IMR-90 (cell line): ENCODE data around the gene KRTAP5-6. TPM values are rescaled to one million over a fixed set of nuclear protein-coding genes. Genes with fewer than 3 reads are reported as not detected.

Experiments
- ATAC-seq: fragments of 200-7000 bp; cut with Tn5 transposase; 2 replicates; pipeline ENCODE4 v1.9.1; 2020; ENCODE audit warnings: low read depth, mild to moderate bottlenecking, moderate library complexity
- BruUV-seq: library from RNA; stranded (reverse); fragments of 400-500 nt; replicated peaks from 2 replicates; lab custom pipeline; 2021; lab: Mats Ljungman, UMichigan
- CTCF ChIA-PET: fragments of 300-600 bp; formaldehyde crosslinking; extraction: SDS; loops from one replicate; lab custom pipeline; 2021; ENCODE audit warnings: antibody characterized with exemption; lab: Yijun Ruan, JAX
- POLR2A ChIA-PET: fragments of 300-600 bp; sonication (Branson Sonifier 250); formaldehyde crosslinking; loops from one replicate; lab custom pipeline; 2022; ENCODE audit warnings: antibody characterized with exemption; ENCODE audit not compliant: unreplicated experiment; lab: Charles Lee
- DNase-seq: peaks from one replicate; pipeline ENCODE4 v3.0.0; 2013
- H2AFZ ChIP-seq: replicated peaks from 2 replicates; pipeline ENCODE3; 2013; ENCODE audit warnings: low read length, mild to moderate bottlenecking; ENCODE audit not compliant: poor library complexity
- H2AK5ac ChIP-seq: 2 replicates; pipeline ENCODE4 v1.6.1; 2013; ENCODE audit warnings: low read depth, low read length, inconsistent platforms
- H2AK9ac ChIP-seq: replicated peaks from 2 replicates; pipeline ENCODE3; 2013; ENCODE audit warnings: mild to moderate bottlenecking, low read depth, low read length, moderate library complexity; ENCODE audit not compliant: poor library complexity
- H2BK120ac ChIP-seq: 2 replicates; pipeline ENCODE4 v1.6.1; 2013; ENCODE audit warnings: low read depth, low read length, inconsistent platforms
- H2BK15ac ChIP-seq: 3 replicates; pipeline ENCODE4 v1.6.1; 2013; ENCODE audit warnings: low read depth, low read length, inconsistent platforms
- H2BK20ac ChIP-seq: 2 replicates; pipeline ENCODE4 v1.6.1; 2013; ENCODE audit warnings: low read depth, mild to moderate bottlenecking, inconsistent platforms, low read length, moderate library complexity
- H2BK5ac ChIP-seq: 2 replicates; pipeline ENCODE4 v1.6.1; 2013; ENCODE audit warnings: mild to moderate bottlenecking, low read depth, low read length, inconsistent platforms; ENCODE audit not compliant: poor library complexity, severe bottlenecking
- H3K14ac ChIP-seq: replicated peaks from 2 replicates; pipeline ENCODE4 v1.6.1; 2013; ENCODE audit warnings: low read depth, low read length, inconsistent platforms
- H3K18ac ChIP-seq: 2 replicates; pipeline ENCODE4 v1.6.1; 2013; ENCODE audit warnings: low read depth, low read length, control low read depth
- H3K23ac ChIP-seq: 2 replicates; pipeline ENCODE4 v1.6.1; 2013; ENCODE audit warnings: low read depth, low read length, inconsistent platforms
- H3K27ac ChIP-seq: 2 replicates; pipeline ENCODE4 v1.5.1; 2013; ENCODE audit warnings: mild to moderate bottlenecking, control low read depth, low read length; ENCODE audit not compliant: insufficient read depth
- H3K27me3 ChIP-seq: 2 replicates; pipeline ENCODE4 v1.6.1; 2013; ENCODE audit warnings: low read length; ENCODE audit not compliant: control insufficient read depth, insufficient read depth
- H3K36me3 ChIP-seq: 2 replicates; pipeline ENCODE4 v1.6.1; 2013; ENCODE audit warnings: low read length, mixed read lengths; ENCODE audit not compliant: control insufficient read depth, insufficient read depth
- H3K4ac ChIP-seq: 2 replicates; pipeline ENCODE4 v1.6.1; 2013; ENCODE audit warnings: low read depth, low read length, inconsistent platforms
- H3K4me1 ChIP-seq: 2 replicates; pipeline ENCODE4 v1.6.1; 2013; ENCODE audit warnings: low read length, mixed read lengths; ENCODE audit not compliant: control insufficient read depth, insufficient read depth
- H3K4me2 ChIP-seq: 2 replicates; pipeline ENCODE4 v1.6.1; 2013; ENCODE audit warnings: low read depth, mild to moderate bottlenecking, control low read depth, low read length, moderate library complexity
- H3K4me3 ChIP-seq: 2 replicates; pipeline ENCODE4 v1.5.1; 2013; ENCODE audit warnings: low read depth, mild to moderate bottlenecking, control low read depth, low read length, moderate library complexity; ENCODE audit not compliant: insufficient read depth
- H3K56ac ChIP-seq: 2 replicates; pipeline ENCODE4 v1.6.1; 2013; ENCODE audit warnings: low read length, inconsistent platforms; ENCODE audit not compliant: insufficient read depth; ENCODE audit errors: extremely low read depth
- H3K79me1 ChIP-seq, 2 experiments: 2 replicates each; pipeline ENCODE4 v1.6.1; 2013; ENCODE audit warnings: low read length in 2 of 2, inconsistent platforms in 1 of 2, low read depth in 1 of 2
- H3K9ac ChIP-seq: 2 replicates; pipeline ENCODE4 v1.6.1; 2013; ENCODE audit warnings: low read depth, low read length, control low read depth
- H3K9me1 ChIP-seq: 2 replicates; pipeline ENCODE4 v1.6.1; 2013; ENCODE audit warnings: low read length, inconsistent platforms; ENCODE audit not compliant: insufficient read depth
- H3K9me3 ChIP-seq: 2 replicates; pipeline ENCODE4 v1.6.1; 2013; ENCODE audit warnings: low read length; ENCODE audit not compliant: control insufficient read depth, insufficient read depth
- H4K20me1 ChIP-seq: 2 replicates; pipeline ENCODE4 v1.6.1; 2013; ENCODE audit warnings: low read length, inconsistent platforms; ENCODE audit not compliant: insufficient read depth
- H4K5ac ChIP-seq: 2 replicates; pipeline ENCODE4 v1.6.1; 2013; ENCODE audit warnings: mild to moderate bottlenecking, low read depth, low read length, control low read depth
- H4K8ac ChIP-seq, 2 experiments: 2 replicates each; pipeline ENCODE4 v1.6.1; 2013; ENCODE audit warnings: low read depth in 2 of 2, low read length in 2 of 2, control low read depth in 1 of 2, inconsistent platforms in 1 of 2
- H4K91ac ChIP-seq: 2 replicates; pipeline ENCODE4 v1.6.1; 2013; ENCODE audit warnings: low read depth, low read length, inconsistent platforms; ENCODE audit not compliant: insufficient read depth
- CEBPB ChIP-seq: IDR thresholded peaks from 2 replicates; pipeline ENCODE4 v1.6.1; 2012; ENCODE audit warnings: low read depth, low read length, improper control_type of control experiment
- CTCF ChIP-seq: conservative IDR thresholded peaks from 2 replicates; pipeline ENCODE4 v1.5.1; 2012; ENCODE audit warnings: mild to moderate bottlenecking, low read depth, low read length, improper control_type of control experiment
- FOS ChIP-seq: fragments of 150-350 bp; IDR thresholded peaks from 2 replicates; pipeline ENCODE4 v1.6.1; 2016; ENCODE audit warnings: low read depth, low read length
- MAFK ChIP-seq: IDR thresholded peaks from 2 replicates; pipeline ENCODE4 v1.6.1; 2012; ENCODE audit warnings: low read depth, low read length, improper control_type of control experiment
- MAZ ChIP-seq: IDR thresholded peaks from 2 replicates; pipeline ENCODE4 v1.6.1; 2012; ENCODE audit warnings: low read depth, mild to moderate bottlenecking, low read length, improper control_type of control experiment, moderate library complexity, borderline replicate concordance
- MXI1 ChIP-seq: IDR thresholded peaks from 2 replicates; pipeline ENCODE4 v1.6.1; 2012; ENCODE audit warnings: low read depth, mild to moderate bottlenecking, low read length, moderate library complexity, borderline replicate concordance
- NFE2L2 ChIP-seq: fragments of 150-350 bp; IDR thresholded peaks from 2 replicates; pipeline ENCODE4 v1.6.1; 2016; ENCODE audit warnings: low read depth, mild to moderate bottlenecking, low read length
- RCOR1 ChIP-seq: IDR thresholded peaks from 2 replicates; pipeline ENCODE4 v1.6.1; 2012; ENCODE audit warnings: mild to moderate bottlenecking, low read length, improper control_type of control experiment; ENCODE audit not compliant: insufficient replicate concordance
- RFX5 ChIP-seq: IDR thresholded peaks from 2 replicates; pipeline ENCODE4 v1.8.0; 2012; ENCODE audit warnings: low read depth, mild to moderate bottlenecking, low read length, moderate library complexity
- USF2 ChIP-seq: fragments of 150-350 bp; IDR thresholded peaks from 2 replicates; pipeline ENCODE4 v1.6.1; 2017; ENCODE audit warnings: mild to moderate bottlenecking, antibody characterized with exemption, low read length, low read depth
- WGBS, 2 experiments: methylation state at CpG; one replicate each; pipeline versions ENCODE4 v1.1.5 to v1.1.7; 2013; ENCODE audit warnings: missing lambda C conversion rate in 2 of 2; ENCODE audit not compliant: insufficient read length in 1 of 2; ENCODE audit errors: extremely low coverage in 2 of 2; 5-methylcytosine and 5-hydroxymethylcytosine counted together
- dilution Hi-C: fragments of 300-500 bp; cut with HindIII; formaldehyde crosslinking; loops from one replicate; pipeline ENCODE4 v1.14.3; 2018; ENCODE audit warnings: low sequenced_read_pairs; ENCODE audit not compliant: unreplicated experiment
- in situ Hi-C: fragments of 300-500 bp; cut with MboI; formaldehyde crosslinking; loops from 3 replicates; pipeline ENCODE4 v1.14.3; 2019; ENCODE audit warnings: low sequenced_read_pairs, inconsistent platforms, mixed read lengths
- intact Hi-C: fragments of 100-400 bp; cut with micrococcal nuclease; formaldehyde crosslinking; loops from 2 replicates; pipeline ENCODE4 v1.10.0; 2022
- polyA plus RNA-seq, 3 experiments: library from polyadenylated mRNA; depleted of rRNA; stranded (reverse); fragments of >200 nt; gene quantifications; 2 replicates each; pipeline ENCODE4 v1.2.3, GENCODE V29; 2012; ENCODE audit warnings: low replicate concordance in 1 of 3
- total RNA-seq: library from RNA; depleted of rRNA; stranded (reverse); fragments of >200 nt; gene quantifications from 2 replicates; pipeline ENCODE4 v1.2.3, GENCODE V29; 2012

The KRTAP5-6 gene
- total and polyA plus RNA-seq, 2 of the 4 experiments (the other 2 are of a cell fraction), result not detected

DNA sequence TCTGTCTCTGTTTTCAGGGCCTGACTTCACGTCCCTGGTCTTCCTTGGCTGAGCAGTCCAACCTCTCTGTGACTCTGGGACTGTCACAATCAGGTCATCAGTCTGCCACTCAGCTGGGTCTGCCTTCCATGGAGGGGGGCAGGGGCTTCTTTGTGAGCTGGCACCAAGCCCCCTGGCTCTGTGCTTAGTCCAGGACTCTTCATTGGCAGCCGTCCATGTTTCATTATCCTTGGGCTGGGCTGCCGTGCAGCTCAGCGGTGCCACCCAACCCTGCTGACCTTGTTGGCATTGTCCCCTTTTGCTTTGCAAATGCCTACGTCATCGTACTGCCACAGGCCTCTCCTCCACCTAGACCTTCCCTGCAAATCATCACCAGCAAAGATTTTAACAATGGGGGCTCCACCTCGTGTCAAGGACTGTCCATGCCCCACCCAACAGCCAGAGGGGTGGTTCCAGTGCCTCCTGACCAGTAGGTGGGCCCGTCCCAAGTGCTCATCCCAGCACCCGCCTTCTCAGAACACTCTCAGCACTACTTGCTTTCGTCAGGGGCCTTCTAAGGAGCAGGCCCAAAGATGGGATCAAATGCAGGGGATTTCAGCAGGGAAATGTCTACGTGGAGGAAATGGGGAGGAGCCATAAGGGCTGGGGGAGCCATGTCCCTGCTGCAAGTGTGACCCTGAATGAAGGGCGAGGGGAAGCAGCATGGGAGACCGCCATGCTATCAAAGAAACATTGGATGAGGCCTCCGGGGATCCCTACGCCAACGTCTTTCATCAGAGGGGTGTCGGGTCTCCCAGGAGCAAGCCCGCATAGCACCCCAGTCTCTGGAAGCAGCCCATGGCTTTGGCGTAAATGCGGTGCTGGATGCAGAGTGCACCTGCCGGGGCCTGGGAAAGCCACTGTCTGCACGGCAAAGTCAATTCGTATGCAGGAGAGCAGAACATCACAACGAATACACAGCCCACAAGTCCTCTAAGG is 18.2 kb downstream of the KRTAP5-6 start:
- H4K91ac ChIP-seq, result no peak overlapping the region
- peaks cover 31% of the 10 kb centered on the region for H3K27me3 ChIP-seq
- H3K4ac ChIP-seq, result no peak overlapping the region
- no TSS peak for BruUV-seq
- no peak overlapping the region for H2BK120ac ChIP-seq
- H2BK15ac ChIP-seq, result no peak overlapping the region
- intact Hi-C loops (no loop called here), in situ Hi-C loops (no loop called here), dilution Hi-C loops (no loop called here)
- no peaks in the 10 kb centered on the region for H3K79me1 ChIP-seq
- H3K9me1 ChIP-seq, result no peaks in the 10 kb centered on the region
- CTCF ChIA-PET, result no interaction called here
- no peak overlapping the region for H3K4me3 ChIP-seq
- H3K9me3 ChIP-seq, result peaks cover 3% of the 10 kb centered on the region; the same call in 1 of the 2 replicates
- no peak overlapping the region for H2AFZ ChIP-seq
- no peak overlapping the region for H3K14ac ChIP-seq
- no peak overlapping the region for H2BK5ac ChIP-seq
- no peak overlapping the region for H3K4me2 ChIP-seq
- ATAC-seq, result no peak
- DNase-seq, result no peak
- H4K8ac ChIP-seq, result no peak overlapping the region
- H3K4me1 ChIP-seq, result no peaks in the 10 kb centered on the region
- no peak overlapping the region for H3K9ac ChIP-seq
- WGBS, 2 experiments, result 65% methylated on average over 15 of the region's 24 CpGs; no CpG with 5 or more reads in 1 of the 2 experiments
- H3K23ac ChIP-seq, result no peak overlapping the region
- H4K5ac ChIP-seq, result no peak overlapping the region
- no peaks in the 10 kb centered on the region for H4K20me1 ChIP-seq
- H3K36me3 ChIP-seq, result no peaks in the 10 kb centered on the region
- H2BK20ac ChIP-seq, result no peak overlapping the region
- no peak overlapping the region for H3K27ac ChIP-seq
- no peak overlapping the region for H2AK9ac ChIP-seq
- TF ChIP-seq FOS (no peak), NFE2L2 (no peak), MXI1 (no peak), MAZ (no peak), MAFK (no peak), CEBPB (no peak), CTCF (no peak), USF2 (no peak), RFX5 (no peak), RCOR1 (no peak)
- H2AK5ac ChIP-seq, result no peak overlapping the region
- H3K18ac ChIP-seq, result no peak overlapping the region
- POLR2A ChIA-PET, result no interaction called here
- no peak overlapping the region for H3K56ac ChIP-seq
